GM12873 (cell line): ENCODE measurements around the gene DDX39A.

Source experiments
- TF ChIP-seq, protein P1 (sequence below): IDR thresholded peaks from 2 replicates; pipeline ENCODE4 v1.5.1; 2012; ENCODE audit warnings: low read depth, mild to moderate bottlenecking, moderate library complexity, low read length, control low read depth; ENCODE audit not compliant: insufficient read depth; ENCODE audit errors: missing control alignments

The DDX39A gene

DNA sequence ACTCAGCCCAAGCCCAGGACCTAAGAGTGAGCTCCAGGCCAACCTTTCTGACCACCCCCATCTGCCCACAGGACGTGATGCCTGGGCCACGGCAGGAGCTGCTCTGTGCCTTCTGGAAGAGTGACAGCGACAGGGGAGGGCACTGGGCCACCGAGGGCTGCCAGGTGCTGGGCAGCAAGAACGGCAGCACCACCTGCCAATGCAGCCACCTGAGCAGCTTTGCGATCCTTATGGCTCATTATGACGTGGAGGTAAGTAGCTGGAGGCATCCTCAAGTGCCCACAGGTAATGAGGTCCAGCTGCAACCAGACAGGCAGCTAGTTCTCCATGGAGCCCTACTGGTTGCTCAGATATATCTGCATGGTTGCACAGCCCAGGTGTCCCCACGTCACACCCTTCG, 14.8 kb downstream of the DDX39A start:
- TF ChIP-seq, protein P1, sequence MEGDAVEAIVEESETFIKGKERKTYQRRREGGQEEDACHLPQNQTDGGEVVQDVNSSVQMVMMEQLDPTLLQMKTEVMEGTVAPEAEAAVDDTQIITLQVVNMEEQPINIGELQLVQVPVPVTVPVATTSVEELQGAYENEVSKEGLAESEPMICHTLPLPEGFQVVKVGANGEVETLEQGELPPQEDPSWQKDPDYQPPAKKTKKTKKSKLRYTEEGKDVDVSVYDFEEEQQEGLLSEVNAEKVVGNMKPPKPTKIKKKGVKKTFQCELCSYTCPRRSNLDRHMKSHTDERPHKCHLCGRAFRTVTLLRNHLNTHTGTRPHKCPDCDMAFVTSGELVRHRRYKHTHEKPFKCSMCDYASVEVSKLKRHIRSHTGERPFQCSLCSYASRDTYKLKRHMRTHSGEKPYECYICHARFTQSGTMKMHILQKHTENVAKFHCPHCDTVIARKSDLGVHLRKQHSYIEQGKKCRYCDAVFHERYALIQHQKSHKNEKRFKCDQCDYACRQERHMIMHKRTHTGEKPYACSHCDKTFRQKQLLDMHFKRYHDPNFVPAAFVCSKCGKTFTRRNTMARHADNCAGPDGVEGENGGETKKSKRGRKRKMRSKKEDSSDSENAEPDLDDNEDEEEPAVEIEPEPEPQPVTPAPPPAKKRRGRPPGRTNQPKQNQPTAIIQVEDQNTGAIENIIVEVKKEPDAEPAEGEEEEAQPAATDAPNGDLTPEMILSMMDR: no peak

DNA sequence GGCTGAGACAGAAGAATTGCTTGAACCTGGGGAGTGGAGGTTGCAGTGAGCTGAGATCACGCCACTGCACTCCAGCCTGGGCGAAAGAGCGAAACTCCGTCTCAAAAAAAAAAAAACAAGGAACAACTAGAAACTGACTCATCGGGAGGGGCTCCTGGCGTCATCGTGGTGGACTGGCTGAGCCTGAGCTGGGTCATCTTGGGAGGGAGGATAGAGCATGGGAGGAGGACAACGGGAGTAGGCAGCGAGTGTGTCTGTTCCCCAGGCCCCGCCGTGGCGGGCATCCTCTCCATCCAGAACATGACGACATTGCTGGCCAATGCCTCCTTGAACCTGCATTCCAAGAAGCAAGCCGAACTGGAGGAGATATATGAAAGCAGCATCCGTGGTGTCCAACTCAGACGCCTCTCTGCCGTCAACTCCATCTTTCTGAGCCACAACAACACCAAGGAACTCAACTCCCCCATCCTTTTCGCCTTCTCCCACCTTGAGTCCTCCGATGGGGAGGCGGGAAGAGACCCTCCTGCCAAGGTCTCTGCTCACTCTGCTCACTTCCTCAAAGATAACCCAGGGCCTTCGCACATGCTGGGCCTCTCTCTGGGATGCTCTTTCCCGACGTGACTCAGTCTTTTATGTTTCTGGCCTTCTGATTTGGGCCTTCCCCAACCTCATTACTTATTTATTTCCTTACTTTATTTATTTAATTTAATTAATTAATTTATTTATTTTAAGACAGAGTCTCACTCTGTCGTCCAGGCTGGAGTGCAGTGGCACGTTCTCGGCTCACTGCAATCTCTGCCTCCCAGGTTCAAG, 16.6 kb downstream of the DDX39A start:
- TF ChIP-seq, protein P1: no peak

DNA sequence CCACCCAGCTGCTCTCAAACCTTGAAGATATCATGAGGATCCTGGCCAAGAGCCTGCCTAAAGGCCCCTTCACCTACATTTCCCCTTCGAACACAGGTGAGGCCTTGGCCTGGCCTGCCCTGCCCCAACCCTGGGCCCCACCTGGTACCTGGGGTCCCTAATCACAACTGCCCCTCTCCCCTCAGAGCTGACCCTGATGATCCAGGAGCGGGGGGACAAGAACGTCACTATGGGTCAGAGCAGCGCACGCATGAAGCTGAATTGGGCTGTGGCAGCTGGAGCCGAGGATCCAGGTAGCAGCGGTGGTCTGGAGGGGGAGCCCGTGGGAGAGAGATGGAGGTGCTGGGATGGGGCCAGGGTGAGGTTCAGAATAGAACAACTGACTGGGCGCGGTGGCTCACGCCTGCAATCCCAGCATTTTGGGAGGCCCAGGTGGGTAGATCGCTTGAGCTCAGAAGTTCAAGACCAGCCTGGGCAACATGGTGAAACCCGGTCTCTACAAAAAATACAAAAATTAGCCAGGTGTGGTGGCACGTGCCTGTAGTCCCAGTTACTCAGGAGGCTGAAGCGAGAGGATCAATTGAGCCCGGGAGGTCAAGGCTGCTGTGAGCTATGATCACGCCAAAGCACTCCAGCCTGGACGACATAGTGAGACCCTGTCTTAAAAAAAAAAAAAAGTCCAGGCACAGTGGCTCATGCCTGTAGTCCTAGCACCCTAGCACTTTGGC, 17.5 kb downstream of the DDX39A start:
- TF ChIP-seq, protein P1: no peak

DNA sequence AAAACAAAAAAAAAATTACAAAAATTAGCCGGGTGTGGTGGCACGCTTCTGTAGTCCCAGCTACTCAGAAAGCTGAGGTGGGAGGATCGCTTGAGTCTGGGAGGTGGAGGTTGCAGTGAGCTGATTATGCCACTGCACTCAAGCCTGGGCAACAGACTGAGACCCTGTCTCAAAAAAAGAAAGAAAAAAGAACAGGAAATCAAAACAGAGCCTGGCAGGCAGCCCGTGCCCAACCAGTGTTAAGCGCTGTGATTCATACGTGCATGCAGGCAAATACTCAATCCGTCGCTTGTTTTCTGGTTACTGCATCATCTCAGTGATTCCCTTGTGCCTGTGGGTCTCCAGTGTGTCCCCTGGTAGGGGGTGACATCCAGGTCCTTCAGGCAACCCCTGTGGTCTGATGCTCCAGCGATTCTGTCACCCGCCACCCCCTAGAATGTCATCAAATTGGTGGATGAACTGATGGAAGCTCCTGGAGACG, 18.1 kb downstream of the DDX39A start:
- TF ChIP-seq, protein P1: no peak

DNA sequence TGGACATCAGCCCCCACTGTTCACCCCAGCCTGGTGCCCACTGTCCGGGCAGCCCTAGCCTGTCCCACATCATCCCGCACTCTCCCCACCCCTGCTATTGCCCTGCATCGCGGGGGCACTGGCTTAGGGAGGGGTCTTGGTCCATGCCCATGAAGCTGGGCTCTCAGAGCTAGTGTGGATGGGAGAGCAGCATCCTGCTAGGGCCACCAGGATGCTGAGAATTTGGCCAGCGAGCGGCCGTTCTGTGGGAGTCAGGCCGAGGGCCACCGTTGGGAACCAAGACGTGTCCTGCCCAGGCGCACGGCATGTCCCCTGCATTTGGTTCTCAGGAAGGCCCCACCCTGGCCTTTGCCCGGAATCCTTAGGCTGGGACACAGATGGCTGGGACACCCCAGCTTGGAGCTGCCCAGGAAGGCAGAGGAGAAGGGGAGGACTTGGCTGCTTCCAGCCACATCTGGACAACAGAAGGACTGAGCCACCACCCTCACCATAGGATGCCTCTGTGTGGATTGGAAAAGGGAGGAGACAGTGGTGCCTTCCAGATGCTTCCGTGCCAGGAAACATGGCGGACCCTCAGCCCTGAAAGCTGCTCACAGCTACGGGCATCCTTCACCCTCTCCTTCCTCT, 23.3 kb downstream of the DDX39A start:
- TF ChIP-seq, protein P1: no peak

DNA sequence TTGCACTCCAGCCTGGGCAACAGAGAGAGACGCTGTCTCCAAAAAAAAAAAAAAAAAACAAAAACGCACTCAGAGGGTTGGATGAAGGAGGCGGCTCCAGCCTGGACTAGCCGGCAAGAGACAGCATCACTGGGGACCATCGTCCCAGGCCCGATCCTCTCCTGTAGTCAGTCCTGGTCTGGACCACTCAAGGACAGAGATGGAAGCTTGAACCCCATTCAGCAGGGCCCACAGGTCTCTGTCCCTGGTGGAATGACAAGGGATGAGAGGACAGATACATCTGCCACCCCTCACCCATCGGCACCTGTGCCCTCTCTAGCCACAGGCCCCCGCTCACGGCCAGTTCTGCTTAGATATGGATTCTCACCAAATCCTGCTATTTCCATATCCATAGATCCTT, 23.9 kb downstream of the DDX39A start:
- TF ChIP-seq, protein P1: no peak

DNA sequence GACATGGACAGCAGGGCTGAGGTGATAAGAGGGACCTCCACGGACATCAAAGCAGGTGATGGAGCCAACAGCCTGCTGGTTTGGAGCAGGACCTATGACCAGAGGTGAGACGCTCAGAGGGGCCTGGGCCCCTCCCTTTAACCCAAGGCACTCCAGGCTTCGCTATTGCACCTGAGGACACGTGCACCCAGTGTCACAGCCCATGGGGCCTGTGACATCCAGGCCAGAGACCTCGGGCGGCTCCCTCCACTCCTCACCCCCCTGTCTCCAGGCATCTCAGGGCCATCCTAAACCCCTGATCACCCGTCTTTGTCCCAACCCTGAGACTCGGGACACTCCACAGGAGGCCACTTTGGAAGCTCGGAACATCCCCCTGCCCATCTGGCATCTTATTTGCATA, 25.0 kb downstream of the DDX39A start:
- TF ChIP-seq, protein P1: no peak
